ENCODE results near the gene ARL4C.

The ARL4C gene

DNA sequence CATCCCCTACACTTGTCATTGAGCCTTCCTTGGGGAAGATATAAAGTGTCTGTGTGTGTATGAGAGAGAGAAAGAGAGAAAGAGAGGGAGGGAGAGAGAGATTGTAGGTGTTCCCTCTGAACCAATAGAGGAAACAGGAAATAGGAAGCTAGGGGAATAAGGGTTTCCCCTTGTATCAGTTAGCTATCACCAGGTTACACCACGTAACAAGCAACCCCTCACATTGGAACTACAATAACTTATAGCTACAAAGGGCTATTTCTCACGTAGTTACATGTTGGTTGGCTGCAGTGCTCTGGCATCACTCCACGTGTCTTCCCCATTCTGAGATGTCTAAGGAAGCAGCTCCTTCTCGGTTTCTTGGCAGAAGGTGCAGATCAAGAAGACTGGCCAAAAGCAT lies 41.0 kb upstream of the ARL4C start:
- Histone ChIP-seq H3K4me3 (ENCODE audit: low read length, poor library complexity, severe bottlenecking) (no peak overlapping the region), H3K4me2 (ENCODE audit: low read depth, low read length, poor library complexity, severe bottlenecking) (no peak overlapping the region), H3F3A (ENCODE audit: low read depth) (no peaks in the 10 kb centered on the region), H3K36me3 (ENCODE audit: insufficient read depth, low read length) (no peaks in the 10 kb centered on the region), H3K9me3 (ENCODE audit: insufficient read depth, low read depth, low read length) (no peaks in the 10 kb centered on the region), H3K4me1 (ENCODE audit: insufficient read depth, low read length, poor library complexity, severe bottlenecking) (no peaks in the 10 kb centered on the region), H2AFZ (ENCODE audit: low read length) (no peak overlapping the region), H3K9me2 (replicated peaks; ENCODE audit: low read depth, low read length) (no peaks in the 10 kb centered on the region), H4K20me1 (ENCODE audit: insufficient read depth, low read length, poor library complexity, severe bottlenecking) (no peaks in the 10 kb centered on the region), H3K27me3 (ENCODE audit: insufficient read depth, low read length, poor library complexity, severe bottlenecking) (no peaks in the 10 kb centered on the region), H3K79me2 (ENCODE audit: insufficient read depth, low read length) (no peaks in the 10 kb centered on the region), H3K9ac (ENCODE audit: low read depth, low read length, poor library complexity, severe bottlenecking) (no peak overlapping the region)
- TF ChIP-seq EZH2phosphoT487 (IDR thresholded peaks at IDR 0.05; ENCODE audit: borderline replicate concordance): no peak
- TF ChIP-seq CTCF (conservative IDR thresholded peaks at IDR 0.05; ENCODE audit: low read length): no peak

GRCh38 chr2:234536178-234536965 lies 39.5 kb upstream of the ARL4C start:
- Histone ChIP-seq H3K9ac (ENCODE audit: low read depth, low read length, poor library complexity, severe bottlenecking) (no peak overlapping the region), H3K4me1 (ENCODE audit: insufficient read depth, low read length, poor library complexity, severe bottlenecking) (no peaks in the 10 kb centered on the region), H3K9me3 (ENCODE audit: insufficient read depth, low read depth, low read length) (no peaks in the 10 kb centered on the region), H2AFZ (ENCODE audit: low read length) (no peak overlapping the region), H3K4me2 (ENCODE audit: low read depth, low read length, poor library complexity, severe bottlenecking) (no peak overlapping the region), H3K36me3 (ENCODE audit: insufficient read depth, low read length) (no peaks in the 10 kb centered on the region), H3F3A (ENCODE audit: low read depth) (no peaks in the 10 kb centered on the region), H3K9me2 (replicated peaks; ENCODE audit: low read depth, low read length) (no peaks in the 10 kb centered on the region), H4K20me1 (ENCODE audit: insufficient read depth, low read length, poor library complexity, severe bottlenecking) (no peaks in the 10 kb centered on the region), H3K27me3 (ENCODE audit: insufficient read depth, low read length, poor library complexity, severe bottlenecking) (no peaks in the 10 kb centered on the region), H3K4me3 (ENCODE audit: low read length, poor library complexity, severe bottlenecking) (no peak overlapping the region), H3K79me2 (ENCODE audit: insufficient read depth, low read length) (no peaks in the 10 kb centered on the region)
- no peak for TF ChIP-seq EZH2phosphoT487 (IDR thresholded peaks at IDR 0.05; ENCODE audit: borderline replicate concordance)
- no peak for TF ChIP-seq CTCF (conservative IDR thresholded peaks at IDR 0.05; ENCODE audit: low read length)

DNA sequence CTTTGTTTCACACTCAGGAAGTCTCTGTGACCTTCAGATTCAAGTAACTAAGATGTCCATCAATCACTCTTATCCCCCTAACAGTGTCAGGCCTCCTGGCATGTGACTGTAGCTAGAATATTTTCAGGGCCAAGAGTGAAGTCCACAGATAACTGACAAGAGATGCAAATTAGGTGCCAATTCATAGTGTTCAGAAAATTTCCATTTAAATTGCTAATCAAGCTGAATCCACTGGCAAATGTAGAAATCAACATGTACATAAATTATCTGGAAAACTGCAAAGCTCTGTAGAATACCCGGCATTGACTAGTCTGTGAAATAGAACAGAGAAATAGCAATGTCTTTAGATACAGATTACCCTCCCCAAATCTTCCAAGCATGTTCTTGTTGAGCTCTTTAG lies 38.6 kb upstream of the ARL4C start:
- Histone ChIP-seq H3K4me3 (ENCODE audit: low read length, poor library complexity, severe bottlenecking) (no peak overlapping the region), H3K9me2 (replicated peaks; ENCODE audit: low read depth, low read length) (no peaks in the 10 kb centered on the region), H3K36me3 (ENCODE audit: insufficient read depth, low read length) (no peaks in the 10 kb centered on the region), H3K9ac (ENCODE audit: low read depth, low read length, poor library complexity, severe bottlenecking) (no peak overlapping the region), H3K9me3 (ENCODE audit: insufficient read depth, low read depth, low read length) (no peaks in the 10 kb centered on the region), H3K27me3 (ENCODE audit: insufficient read depth, low read length, poor library complexity, severe bottlenecking) (no peaks in the 10 kb centered on the region), H3K79me2 (ENCODE audit: insufficient read depth, low read length) (no peaks in the 10 kb centered on the region), H3F3A (ENCODE audit: low read depth) (no peaks in the 10 kb centered on the region), H4K20me1 (ENCODE audit: insufficient read depth, low read length, poor library complexity, severe bottlenecking) (no peaks in the 10 kb centered on the region), H3K4me1 (ENCODE audit: insufficient read depth, low read length, poor library complexity, severe bottlenecking) (no peaks in the 10 kb centered on the region), H3K4me2 (ENCODE audit: low read depth, low read length, poor library complexity, severe bottlenecking) (no peak overlapping the region), H2AFZ (ENCODE audit: low read length) (no peak overlapping the region)
- TF ChIP-seq CTCF (conservative IDR thresholded peaks at IDR 0.05; ENCODE audit: low read length) (no peak), EZH2phosphoT487 (IDR thresholded peaks at IDR 0.05; ENCODE audit: borderline replicate concordance) (no peak)
